HEK293 (cell line): ENCODE results near the gene ATPAF2.

ENCODE experiments used
- CTCF ChIA-PET: fragments of 350-600 bp; formaldehyde crosslinking; extraction: SDS; loops from one replicate; lab custom pipeline; 2021; ENCODE audit warnings: antibody characterized with exemption; lab: Yijun Ruan, JAX
- POLR2A ChIA-PET: fragments of 300-600 bp; formaldehyde crosslinking; extraction: SDS; loops from one replicate; lab custom pipeline; 2020; ENCODE audit warnings: antibody characterized with exemption, inconsistent platforms; lab: Yijun Ruan, JAX
- H3K27ac ChIP-seq: fragments of 200-500 bp; sonication (Bioruptor generic); 2 replicates; pipeline ENCODE4 v1.5.1; 2014; ENCODE audit warnings: low read depth, low read length, control low read depth, inconsistent platforms; ENCODE audit errors: extremely low read depth
- H3K36me3 ChIP-seq, 2 experiments: fragments of 200-500 bp in 1 of 2; sonication (Bioruptor generic) in 1 of 2; 1 replicate in 1 of 2; 2 replicates in 1 of 2; pipeline ENCODE4 v1.5.1; 2014 to 2017; ENCODE audit warnings: inconsistent platforms in 2 of 2, low read length in 2 of 2; ENCODE audit not compliant: control insufficient read depth in 2 of 2, insufficient read depth in 1 of 2
- H3K4me1 ChIP-seq: fragments of 200-500 bp; sonication (Bioruptor generic); 2 replicates; pipeline ENCODE4 v1.5.1; 2014; ENCODE audit warnings: mild to moderate bottlenecking, low read length, inconsistent platforms; ENCODE audit not compliant: control insufficient read depth, insufficient read depth
- H3K4me3 ChIP-seq: 2 replicates; pipeline ENCODE4 v1.5.1; 2011; ENCODE audit warnings: low read depth, mild to moderate bottlenecking, control low read depth, low read length, moderate library complexity
- H3K9me3 ChIP-seq: fragments of 200-500 bp; sonication (Bioruptor generic); 2 replicates; pipeline ENCODE4 v1.5.1; 2014; ENCODE audit warnings: low read depth, low read length, inconsistent platforms; ENCODE audit not compliant: control insufficient read depth, insufficient read depth
- GLIS1 ChIP-seq: fragments of 450-650 bp; formaldehyde crosslinking; IDR thresholded peaks from 2 replicates; pipeline ENCODE4 v1.5.1; 2016; ENCODE audit warnings: missing biosample characterization, missing genetic modification characterization
- INSM2 ChIP-seq: fragments of 450-650 bp; formaldehyde crosslinking; IDR thresholded peaks from 2 replicates; pipeline ENCODE4 v1.5.1; 2016; ENCODE audit warnings: missing biosample characterization, missing genetic modification characterization
- MYNN ChIP-seq: fragments of 450-650 bp; formaldehyde crosslinking; IDR thresholded peaks from 2 replicates; pipeline ENCODE4 v1.5.1; 2016; ENCODE audit warnings: missing biosample characterization, missing genetic modification characterization, borderline replicate concordance
- RBAK ChIP-seq: fragments of 450-650 bp; formaldehyde crosslinking; IDR thresholded peaks from 2 replicates; pipeline ENCODE4 v1.5.1; 2016; ENCODE audit warnings: missing biosample characterization, missing genetic modification characterization
- SALL2 ChIP-seq: fragments of 450-650 bp; formaldehyde crosslinking; IDR thresholded peaks from 2 replicates; pipeline ENCODE4 v1.5.0; 2017; ENCODE audit warnings: missing biosample characterization, mild to moderate bottlenecking, missing genetic modification characterization, borderline replicate concordance
- ZBTB1 ChIP-seq: fragments of 450-650 bp; formaldehyde crosslinking; IDR thresholded peaks from 2 replicates; pipeline ENCODE4 v1.5.1; 2016; ENCODE audit warnings: missing biosample characterization, missing genetic modification characterization
- ZBTB48 ChIP-seq: fragments of 450-650 bp; formaldehyde crosslinking; IDR thresholded peaks from 2 replicates; pipeline ENCODE4 v1.5.1; 2016; ENCODE audit warnings: missing biosample characterization, missing genetic modification characterization
- ZEB2 ChIP-seq: fragments of 450-650 bp; formaldehyde crosslinking; IDR thresholded peaks from 2 replicates; pipeline ENCODE4 v1.5.1; 2016; ENCODE audit warnings: missing biosample characterization, missing genetic modification characterization
- ZNF10 ChIP-seq: fragments of 450-650 bp; formaldehyde crosslinking; IDR thresholded peaks from 2 replicates; pipeline ENCODE4 v1.5.1; 2017; ENCODE audit warnings: missing biosample characterization, missing genetic modification characterization
- ZNF18 ChIP-seq: fragments of 450-650 bp; formaldehyde crosslinking; IDR thresholded peaks from 2 replicates; pipeline ENCODE4 v1.5.1; 2016; ENCODE audit warnings: missing biosample characterization, missing genetic modification characterization
- ZNF19 ChIP-seq: fragments of 450-650 bp; formaldehyde crosslinking; IDR thresholded peaks from 2 replicates; pipeline ENCODE4; 2016; ENCODE audit warnings: missing biosample characterization, missing genetic modification characterization, low read depth
- ZNF324 ChIP-seq: fragments of 450-650 bp; formaldehyde crosslinking; IDR thresholded peaks from 2 replicates; pipeline ENCODE4 v1.5.1; 2016; ENCODE audit warnings: missing biosample characterization, missing genetic modification characterization
- ZNF610 ChIP-seq: fragments of 450-650 bp; formaldehyde crosslinking; IDR thresholded peaks from 2 replicates; pipeline ENCODE4 v1.5.1; 2016; ENCODE audit warnings: missing biosample characterization, missing genetic modification characterization, borderline replicate concordance
- ZNF658 ChIP-seq: fragments of 450-650 bp; formaldehyde crosslinking; IDR thresholded peaks from 2 replicates; pipeline ENCODE4; 2016; ENCODE audit warnings: missing biosample characterization, missing genetic modification characterization
- ZNF76 ChIP-seq: fragments of 450-650 bp; formaldehyde crosslinking; IDR thresholded peaks from 2 replicates; pipeline ENCODE4; 2016; ENCODE audit warnings: low read depth, missing biosample characterization, missing genetic modification characterization, borderline replicate concordance
- ZNF777 ChIP-seq: fragments of 450-650 bp; formaldehyde crosslinking; IDR thresholded peaks from 2 replicates; pipeline ENCODE4 v1.5.1; 2017; ENCODE audit warnings: missing biosample characterization, missing genetic modification characterization, borderline replicate concordance
- ZSCAN4 ChIP-seq: fragments of 450-650 bp; formaldehyde crosslinking; IDR thresholded peaks from 2 replicates; pipeline ENCODE4 v1.5.1; 2017; ENCODE audit warnings: missing biosample characterization, missing genetic modification characterization
- TF ChIP-seq, protein P1 (sequence below): fragments of 450-650 bp; formaldehyde crosslinking; IDR thresholded peaks from 2 replicates; pipeline ENCODE4 v1.5.1; 2017; ENCODE audit warnings: missing biosample characterization, missing genetic modification characterization
- TF ChIP-seq, protein P2 (sequence below): fragments of 450-650 bp; formaldehyde crosslinking; IDR thresholded peaks from 2 replicates; pipeline ENCODE4 v1.5.1; 2016; ENCODE audit warnings: missing biosample characterization, missing genetic modification characterization

The ATPAF2 gene

GRCh38 chr17:17993852-17994251 is 45.1 kb downstream of the ATPAF2 start:
- Histone ChIP-seq H3K4me3 (no peak overlapping the region), H3K27ac (no peak overlapping the region), H3K4me1 (no peaks in the 10 kb centered on the region), H3K36me3 (no peaks in the 10 kb centered on the region), H3K9me3 (no peaks in the 10 kb centered on the region)
- ChIA-PET CTCF (interaction anchor here (0.6 to 1.4 kb wide), 2 partner anchors 9 to 35 kb away, joined by 3 read pairs; no protein-coding TSS in a partner anchor), POLR2A (no interaction called here)
- TF ChIP-seq, protein P1, sequence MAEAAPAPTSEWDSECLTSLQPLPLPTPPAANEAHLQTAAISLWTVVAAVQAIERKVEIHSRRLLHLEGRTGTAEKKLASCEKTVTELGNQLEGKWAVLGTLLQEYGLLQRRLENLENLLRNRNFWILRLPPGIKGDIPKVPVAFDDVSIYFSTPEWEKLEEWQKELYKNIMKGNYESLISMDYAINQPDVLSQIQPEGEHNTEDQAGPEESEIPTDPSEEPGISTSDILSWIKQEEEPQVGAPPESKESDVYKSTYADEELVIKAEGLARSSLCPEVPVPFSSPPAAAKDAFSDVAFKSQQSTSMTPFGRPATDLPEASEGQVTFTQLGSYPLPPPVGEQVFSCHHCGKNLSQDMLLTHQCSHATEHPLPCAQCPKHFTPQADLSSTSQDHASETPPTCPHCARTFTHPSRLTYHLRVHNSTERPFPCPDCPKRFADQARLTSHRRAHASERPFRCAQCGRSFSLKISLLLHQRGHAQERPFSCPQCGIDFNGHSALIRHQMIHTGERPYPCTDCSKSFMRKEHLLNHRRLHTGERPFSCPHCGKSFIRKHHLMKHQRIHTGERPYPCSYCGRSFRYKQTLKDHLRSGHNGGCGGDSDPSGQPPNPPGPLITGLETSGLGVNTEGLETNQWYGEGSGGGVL = no peak
- TF ChIP-seq RBAK (no peak), ZNF324 (tag by site-specific recombination) (no peak), ZNF19 (tag by site-specific recombination) (no peak), ZNF10 (tag by site-specific recombination) (no peak), ZNF658 (no peak), GLIS1 (no peak), ZSCAN4 (tag by site-specific recombination) (no peak), ZBTB1 (tag by site-specific recombination) (no peak), ZEB2 (tag by site-specific recombination) (no peak), ZNF18 (tag by site-specific recombination) (no peak), ZNF76 (tag by site-specific recombination) (no peak), SALL2 (tag by site-specific recombination) (no peak), ZNF777 (tag by site-specific recombination) (no peak), ZBTB48 (tag by site-specific recombination) (no peak), INSM2 (tag by site-specific recombination) (no peak), ZNF610 (tag by site-specific recombination) (no peak), MYNN (tag by site-specific recombination) (no peak)
- TF ChIP-seq, protein P2, sequence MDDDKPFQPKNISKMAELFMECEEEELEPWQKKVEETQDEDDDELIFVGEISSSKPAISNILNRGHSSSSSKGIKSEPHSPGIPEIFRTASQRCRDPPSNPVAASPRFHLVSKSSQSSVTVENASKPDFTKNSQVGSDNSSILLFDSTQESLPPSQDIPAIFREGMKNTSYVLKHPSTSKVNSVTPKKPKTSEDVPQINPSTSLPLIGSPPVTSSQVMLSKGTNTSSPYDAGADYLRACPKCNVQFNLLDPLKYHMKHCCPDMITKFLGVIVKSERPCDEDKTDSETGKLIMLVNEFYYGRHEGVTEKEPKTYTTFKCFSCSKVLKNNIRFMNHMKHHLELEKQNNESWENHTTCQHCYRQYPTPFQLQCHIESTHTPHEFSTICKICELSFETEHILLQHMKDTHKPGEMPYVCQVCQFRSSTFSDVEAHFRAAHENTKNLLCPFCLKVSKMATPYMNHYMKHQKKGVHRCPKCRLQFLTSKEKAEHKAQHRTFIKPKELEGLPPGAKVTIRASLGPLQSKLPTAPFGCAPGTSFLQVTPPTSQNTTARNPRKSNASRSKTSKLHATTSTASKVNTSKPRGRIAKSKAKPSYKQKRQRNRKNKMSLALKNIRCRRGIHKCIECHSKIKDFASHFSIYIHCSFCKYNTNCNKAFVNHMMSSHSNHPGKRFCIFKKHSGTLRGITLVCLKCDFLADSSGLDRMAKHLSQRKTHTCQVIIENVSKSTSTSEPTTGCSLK = no peak
